ENCODE measurements around the gene HAND2.

The HAND2 gene

GRCh38 chr4:173492315-173492714 lies 37.7 kb downstream of the HAND2 start:
- H3K4me1 Mint-ChIP-seq (ENCODE audit: low read depth): peaks cover 14% of the 10 kb centered on the region
- no peak for DNase-seq (ENCODE audit: low spot score)
- no peak overlapping the region for H3K4me3 Mint-ChIP-seq
- no peak overlapping the region for H3K27ac Mint-ChIP-seq
- no peaks in the 10 kb centered on the region for H3K36me3 Mint-ChIP-seq (ENCODE audit: low read depth)
- H3K27me3 Mint-ChIP-seq (ENCODE audit: low read depth): peaks cover 26% of the 10 kb centered on the region
- no peaks in the 10 kb centered on the region for H3K9me3 Mint-ChIP-seq

GRCh38 chr4:173490817-173491528 lies 39.1 kb downstream of the HAND2 start:
- Mint-ChIP-seq H3K9me3 (no peaks in the 10 kb centered on the region), H3K36me3 (ENCODE audit: low read depth) (no peaks in the 10 kb centered on the region), H3K4me1 (ENCODE audit: low read depth) (peaks cover 14% of the 10 kb centered on the region), H3K27ac (no peak overlapping the region), H3K4me3 (no peak overlapping the region), H3K27me3 (ENCODE audit: low read depth) (peaks cover 15% of the 10 kb centered on the region)
- DNase-seq (ENCODE audit: low spot score): no peak

GRCh38 chr4:173490256-173490655 lies 39.8 kb downstream of the HAND2 start:
- H3K36me3 Mint-ChIP-seq (ENCODE audit: low read depth): no peaks in the 10 kb centered on the region

GRCh38 chr4:173489514-173489913 lies 40.5 kb downstream of the HAND2 start:
- no peak for DNase-seq (ENCODE audit: low spot score)
- peaks cover 6% of the 10 kb centered on the region for H3K27me3 Mint-ChIP-seq (ENCODE audit: low read depth)
- H3K4me1 Mint-ChIP-seq (ENCODE audit: low read depth): peaks cover 13% of the 10 kb centered on the region
- no peaks in the 10 kb centered on the region for H3K36me3 Mint-ChIP-seq (ENCODE audit: low read depth)
- no peak overlapping the region for H3K27ac Mint-ChIP-seq
- H3K4me3 Mint-ChIP-seq: no peak overlapping the region
- no peaks in the 10 kb centered on the region for H3K9me3 Mint-ChIP-seq

More at GRCh38 chr4:173490256-173490655, 39.8 kb downstream of the HAND2 start:
- no peak for DNase-seq (ENCODE audit: low spot score)
- Mint-ChIP-seq H3K27me3 (ENCODE audit: low read depth) (peaks cover 8% of the 10 kb centered on the region), H3K9me3 (no peaks in the 10 kb centered on the region), H3K4me1 (ENCODE audit: low read depth) (peaks cover 14% of the 10 kb centered on the region), H3K4me3 (no peak overlapping the region), H3K27ac (no peak overlapping the region)

DNA sequence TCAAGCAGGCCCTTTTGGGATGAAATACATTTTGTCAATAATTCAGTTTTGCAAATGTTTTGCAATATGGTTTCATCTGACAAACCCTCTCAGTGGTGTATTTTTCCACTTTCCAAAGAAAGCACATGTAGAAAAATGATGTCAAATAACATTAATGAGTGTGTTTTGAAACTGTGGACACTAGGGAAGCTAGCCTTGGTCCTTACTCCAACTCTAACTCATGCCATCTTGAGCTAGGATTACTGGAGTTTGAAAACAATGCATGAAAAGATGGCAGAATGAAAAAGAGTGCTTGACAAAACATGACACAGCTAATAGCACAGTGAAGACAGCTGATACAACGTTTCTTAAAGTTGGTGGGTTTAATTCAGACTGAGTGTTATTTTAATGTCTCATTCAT lies 41.4 kb downstream of the HAND2 start:
- DNase-seq (ENCODE audit: low spot score): no peak
- Mint-ChIP-seq H3K4me1 (ENCODE audit: low read depth) (peaks cover 7% of the 10 kb centered on the region), H3K4me3 (no peak overlapping the region), H3K9me3 (no peaks in the 10 kb centered on the region), H3K27ac (no peak overlapping the region), H3K27me3 (ENCODE audit: low read depth) (peaks cover 5% of the 10 kb centered on the region), H3K36me3 (ENCODE audit: low read depth) (no peaks in the 10 kb centered on the region)

- no peak overlapping the region for H3K4me3 Mint-ChIP-seq
- H3K4me1 Mint-ChIP-seq (ENCODE audit: low read depth): peaks cover 7% of the 10 kb centered on the region
- H3K9me3 Mint-ChIP-seq: no peaks in the 10 kb centered on the region
- DNase-seq (ENCODE audit: low spot score): no peak
- H3K27ac Mint-ChIP-seq: no peak overlapping the region
- H3K36me3 Mint-ChIP-seq (ENCODE audit: low read depth): no peaks in the 10 kb centered on the region
- peaks cover 2% of the 10 kb centered on the region for H3K27me3 Mint-ChIP-seq (ENCODE audit: low read depth)
Measured at GRCh38 chr4:173488074-173488473, 42.0 kb downstream of the HAND2 start.

- no peaks in the 10 kb centered on the region for H3K9me3 Mint-ChIP-seq
- no peak overlapping the region for H3K27ac Mint-ChIP-seq
- DNase-seq (ENCODE audit: low spot score): no peak
Measured at GRCh38 chr4:173486714-173487392, 43.2 kb downstream of the HAND2 start.

GRCh38 chr4:173485164-173485563 lies 44.9 kb downstream of the HAND2 start:
- Mint-ChIP-seq H3K36me3 (ENCODE audit: low read depth) (no peaks in the 10 kb centered on the region), H3K27me3 (ENCODE audit: low read depth) (no peaks in the 10 kb centered on the region), H3K9me3 (no peaks in the 10 kb centered on the region), H3K4me1 (ENCODE audit: low read depth) (no peaks in the 10 kb centered on the region), H3K4me3 (no peak overlapping the region), H3K27ac (no peak overlapping the region)
- DNase-seq (ENCODE audit: low spot score): no peak

More at GRCh38 chr4:173486714-173487392, 43.2 kb downstream of the HAND2 start:
- Mint-ChIP-seq H3K36me3 (ENCODE audit: low read depth) (no peaks in the 10 kb centered on the region), H3K27me3 (ENCODE audit: low read depth) (no peaks in the 10 kb centered on the region), H3K4me3 (no peak overlapping the region), H3K4me1 (ENCODE audit: low read depth) (peaks cover 4% of the 10 kb centered on the region)

DNA sequence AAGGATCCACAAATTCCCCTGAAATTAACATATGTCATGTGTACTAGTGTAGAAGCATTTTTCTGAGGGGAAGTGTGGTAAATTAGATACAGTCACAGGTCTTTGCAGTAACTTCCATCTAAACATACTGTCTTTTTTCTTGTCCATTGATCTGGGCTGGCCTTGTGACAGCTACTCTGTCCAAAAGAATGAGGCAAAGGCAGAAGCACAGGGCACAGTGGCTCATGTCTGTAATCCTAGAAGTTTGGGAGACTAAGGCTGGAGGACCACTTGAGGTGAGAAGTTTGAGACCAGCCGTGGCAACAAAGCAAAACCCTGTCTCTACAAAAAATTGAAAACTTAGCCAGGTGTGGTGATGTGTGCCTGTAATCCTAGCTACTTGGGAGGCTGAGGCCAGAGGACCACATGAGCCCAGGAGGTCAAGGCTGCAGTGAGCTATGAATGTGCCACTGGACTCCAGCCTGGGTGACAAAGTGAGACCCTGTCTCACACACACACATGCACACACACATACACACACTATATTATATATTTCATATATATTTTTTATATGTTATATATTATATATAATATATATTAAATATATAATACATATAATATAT lies 47.6 kb downstream of the HAND2 start:
- Mint-ChIP-seq H3K4me1 (ENCODE audit: low read depth) (no peaks in the 10 kb centered on the region), H3K9me3 (no peaks in the 10 kb centered on the region), H3K4me3 (no peak overlapping the region), H3K27me3 (ENCODE audit: low read depth) (no peaks in the 10 kb centered on the region), H3K27ac (no peak overlapping the region), H3K36me3 (ENCODE audit: low read depth) (no peaks in the 10 kb centered on the region)
- DNase-seq (ENCODE audit: low spot score): no peak

DNA sequence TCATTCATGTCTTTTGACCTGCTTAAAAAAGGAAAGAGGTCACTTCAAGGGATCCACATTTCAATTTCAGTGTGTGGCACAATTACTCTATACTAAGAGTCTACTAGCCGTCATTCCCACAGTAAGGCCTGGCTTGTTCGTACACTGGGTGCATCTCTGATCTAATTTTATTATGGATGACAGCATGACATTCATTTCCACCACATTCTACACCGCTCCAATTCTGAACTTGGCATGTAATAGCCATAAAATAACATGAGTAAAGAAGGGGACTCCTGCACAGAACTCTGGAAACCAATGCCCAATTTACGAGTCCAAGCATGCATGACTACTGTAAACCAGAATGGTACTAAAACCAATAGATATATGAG lies 51.1 kb downstream of the HAND2 start:
- no peaks in the 10 kb centered on the region for H3K36me3 Mint-ChIP-seq (ENCODE audit: low read depth)
- no peak overlapping the region for H3K27ac Mint-ChIP-seq
- H3K9me3 Mint-ChIP-seq: no peaks in the 10 kb centered on the region
- H3K4me1 Mint-ChIP-seq (ENCODE audit: low read depth): no peaks in the 10 kb centered on the region
- no peak for DNase-seq (ENCODE audit: low spot score)
- no peak overlapping the region for H3K4me3 Mint-ChIP-seq
- no peaks in the 10 kb centered on the region for H3K27me3 Mint-ChIP-seq (ENCODE audit: low read depth)

DNA sequence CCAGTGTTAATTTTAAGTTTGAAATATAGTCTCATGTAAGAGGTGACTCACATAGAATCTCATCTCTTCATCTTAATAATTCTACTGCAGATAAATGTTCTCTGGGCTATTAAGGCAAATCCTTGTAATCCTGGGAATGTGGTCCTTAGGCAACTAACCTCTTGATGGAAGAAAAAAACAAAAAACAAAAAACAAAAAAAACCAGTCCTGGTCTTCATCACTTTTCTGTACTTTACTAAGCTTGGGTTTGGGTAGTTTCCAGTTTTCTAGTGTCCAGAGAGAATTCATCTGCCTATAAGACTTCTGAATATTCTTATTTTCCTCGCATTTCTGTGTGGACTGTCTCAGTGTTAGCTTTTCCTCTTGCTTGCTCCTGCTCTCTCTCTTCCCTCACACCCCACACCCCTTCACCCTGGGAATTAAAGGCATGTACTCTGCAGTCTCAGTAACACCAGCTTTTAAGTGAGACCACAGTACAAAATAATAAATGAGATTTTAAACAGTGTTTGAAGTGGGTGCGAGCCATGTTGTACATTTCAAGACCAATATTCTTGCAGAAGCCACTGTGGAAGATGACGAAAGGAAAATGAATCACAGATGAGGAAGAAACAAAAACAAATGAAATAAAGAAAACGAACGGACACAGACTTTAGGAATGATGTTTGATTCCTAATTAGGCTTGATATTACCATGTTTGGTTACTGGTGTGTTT lies 51.7 kb downstream of the HAND2 start:
- H3K27me3 Mint-ChIP-seq (ENCODE audit: low read depth): no peaks in the 10 kb centered on the region
- DNase-seq (ENCODE audit: low spot score): no peak
- no peaks in the 10 kb centered on the region for H3K36me3 Mint-ChIP-seq (ENCODE audit: low read depth)
- H3K27ac Mint-ChIP-seq: no peak overlapping the region
- no peaks in the 10 kb centered on the region for H3K9me3 Mint-ChIP-seq
- no peak overlapping the region for H3K4me3 Mint-ChIP-seq
- H3K4me1 Mint-ChIP-seq (ENCODE audit: low read depth): no peaks in the 10 kb centered on the region

DNA sequence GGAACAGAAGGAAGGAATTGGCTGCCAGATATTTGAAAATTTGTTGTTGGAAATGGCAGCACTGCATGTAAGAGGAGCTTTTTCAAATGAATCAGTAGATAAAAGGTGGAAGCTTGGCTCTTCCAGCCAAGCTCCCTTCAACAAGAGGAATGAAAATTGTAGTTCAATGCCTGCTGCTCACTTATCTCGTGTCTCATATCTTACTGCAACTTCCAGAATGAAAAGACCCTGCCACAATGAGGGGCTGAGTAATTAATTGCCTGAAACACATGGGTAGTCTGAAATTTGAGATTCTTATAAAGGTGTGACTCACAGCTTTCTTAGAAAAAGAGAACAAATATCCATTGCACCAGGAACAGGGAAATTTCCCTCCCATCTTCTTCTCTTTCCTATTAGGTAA lies 53.0 kb downstream of the HAND2 start:
- DNase-seq (ENCODE audit: low spot score): no peak
- H3K9me3 Mint-ChIP-seq: no peaks in the 10 kb centered on the region
- H3K4me3 Mint-ChIP-seq: no peak overlapping the region
- peaks cover 2% of the 10 kb centered on the region for H3K27me3 Mint-ChIP-seq (ENCODE audit: low read depth)
- H3K4me1 Mint-ChIP-seq (ENCODE audit: low read depth): no peaks in the 10 kb centered on the region
- no peak overlapping the region for H3K27ac Mint-ChIP-seq
- no peaks in the 10 kb centered on the region for H3K36me3 Mint-ChIP-seq (ENCODE audit: low read depth)
